ENCODE data around the gene GJC2. TPM values are rescaled to one million over a fixed set of nuclear protein-coding genes. Genes with fewer than 3 reads are reported as not detected.

Gene GJC2
- total RNA-seq (2022) (1.2 and 1.3 TPM in 2 replicates), Bru-seq, nascent RNA (percentile 36 among the genes with signal in this experiment), BruChase-seq, experiment 1, labeled RNA remaining after a 6-hour chase (percentile 48 among the genes with signal in this experiment), BruChase-seq, experiment 2, labeled RNA remaining after a 2-hour chase (percentile 54 among the genes with signal in this experiment)
- long read RNA-seq, partial matches to known transcripts: 0 of 1 reads
- long read RNA-seq, other reads (novel, unspliced or antisense): 0 of 1 reads

GRCh38 chr1:228149406-228150119 lies at the start of gene GJC2:
TSS of gene GJC2 (plus strand) at chr1:228149930. CDS start at chr1:228157759, 7,829 bp downstream.
- no peaks in the 10 kb centered on the region for H3K9me3 Mint-ChIP-seq (ENCODE audit: low read depth, unreplicated experiment)
- no peak within 1 kb of the TSS for H3K4me3 Mint-ChIP-seq (ENCODE audit: low read depth, unreplicated experiment)
- H3K27ac Mint-ChIP-seq (ENCODE audit: unreplicated experiment): no peak within 1 kb of the TSS
- TF ChIP-seq CTCF (IDR thresholded peaks at IDR 0.05; ENCODE audit: unreplicated experiment): no peak
- no peak for DNase-seq
- CTCF ChIA-PET: interaction anchor here (0.6 kb wide), 1 partner anchor 304 kb away, joined by 3 read pairs; no protein-coding TSS in a partner anchor
- no peaks in the 10 kb centered on the region for H3K4me1 Mint-ChIP-seq (ENCODE audit: low read depth, unreplicated experiment)
- BruUV-seq (replicated peaks): no TSS peak
- H3K36me3 Mint-ChIP-seq (ENCODE audit: insufficient read depth, unreplicated experiment): peaks cover 44% of the 10 kb centered on the region
- intact Hi-C loops (cut with micrococcal nuclease; ENCODE audit: unreplicated experiment): no loop called here
- H3K27me3 Mint-ChIP-seq (ENCODE audit: unreplicated experiment): no peaks in the 10 kb centered on the region

DNA sequence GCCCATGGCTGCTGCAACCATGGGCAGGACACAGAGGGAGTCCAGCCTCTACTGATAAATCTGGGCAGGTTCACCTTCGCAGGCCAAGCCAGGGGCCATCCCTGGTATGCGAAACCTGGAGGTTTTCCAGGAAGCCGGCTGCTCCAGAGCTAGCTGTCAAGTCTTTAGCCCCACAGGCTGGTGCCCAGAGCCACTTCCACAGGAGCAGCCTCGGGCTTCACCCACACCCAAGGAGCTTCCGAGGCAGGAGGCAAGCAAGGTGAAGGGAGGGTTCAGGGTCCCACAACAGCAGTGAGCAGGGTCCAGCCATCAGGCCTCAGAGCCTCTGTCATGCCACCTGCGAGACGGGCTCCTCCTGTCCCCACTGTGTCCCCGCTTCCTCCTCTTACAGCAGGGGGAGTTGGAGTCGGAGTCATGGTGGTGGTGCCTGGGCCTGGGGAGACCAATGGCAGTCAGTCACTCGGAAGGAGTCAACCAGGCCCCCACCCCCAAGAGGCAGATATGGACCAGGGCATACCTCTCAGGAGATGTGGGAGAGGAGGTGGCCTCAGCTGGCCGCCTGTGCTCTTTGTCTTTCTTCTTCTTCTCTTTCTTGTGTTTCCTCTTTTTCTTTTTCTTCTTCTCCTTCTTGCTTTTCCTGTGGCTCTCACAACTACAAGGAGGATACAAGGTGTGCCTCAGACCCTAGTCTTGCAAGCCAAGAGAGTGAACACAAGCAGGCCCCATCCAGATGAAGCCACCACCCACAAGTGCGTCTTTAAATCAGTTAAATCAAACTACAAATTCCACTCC lies 48.7 kb upstream of the GJC2 start:
- Mint-ChIP-seq H3K36me3 (ENCODE audit: insufficient read depth, unreplicated experiment) (peaks cover 95% of the 10 kb centered on the region), H3K9me3 (ENCODE audit: low read depth, unreplicated experiment) (no peaks in the 10 kb centered on the region), H3K27me3 (ENCODE audit: unreplicated experiment) (no peaks in the 10 kb centered on the region), H3K4me1 (ENCODE audit: low read depth, unreplicated experiment) (peaks cover 20% of the 10 kb centered on the region), H3K27ac (ENCODE audit: unreplicated experiment) (peak overlapping the region; percentile 78), H3K4me3 (ENCODE audit: low read depth, unreplicated experiment) (peak overlapping the region; percentile 92)
- intact Hi-C loops (cut with micrococcal nuclease; ENCODE audit: unreplicated experiment): no loop called here
- TSS peak; percentile 67 for BruUV-seq (replicated peaks)
- no peak for TF ChIP-seq CTCF (IDR thresholded peaks at IDR 0.05; ENCODE audit: unreplicated experiment)
- CTCF ChIA-PET: no interaction called here
- no peak for DNase-seq

- intact Hi-C loops (cut with micrococcal nuclease; ENCODE audit: unreplicated experiment): no loop called here
- BruUV-seq (replicated peaks): no TSS peak
- no peaks in the 10 kb centered on the region for H3K9me3 Mint-ChIP-seq (ENCODE audit: low read depth, unreplicated experiment)
- TF ChIP-seq CTCF (IDR thresholded peaks at IDR 0.05; ENCODE audit: unreplicated experiment): no peak
- peak overlapping the region; percentile 78 for H3K27ac Mint-ChIP-seq (ENCODE audit: unreplicated experiment)
- DNase-seq: no peak
- H3K36me3 Mint-ChIP-seq (ENCODE audit: insufficient read depth, unreplicated experiment): peaks cover 93% of the 10 kb centered on the region
- peaks cover 20% of the 10 kb centered on the region for H3K4me1 Mint-ChIP-seq (ENCODE audit: low read depth, unreplicated experiment)
- H3K27me3 Mint-ChIP-seq (ENCODE audit: unreplicated experiment): no peaks in the 10 kb centered on the region
- CTCF ChIA-PET: interaction anchor here (0.6 to 1.1 kb wide), 4 partner anchors 18 to 656 kb away, joined by 4 to 9 read pairs (median 5); no protein-coding TSS in a partner anchor
- peak overlapping the region; percentile 92 for H3K4me3 Mint-ChIP-seq (ENCODE audit: low read depth, unreplicated experiment)
These were observed 48.1 kb upstream of the GJC2 start for GRCh38 chr1:228101614-228101993.

DNA sequence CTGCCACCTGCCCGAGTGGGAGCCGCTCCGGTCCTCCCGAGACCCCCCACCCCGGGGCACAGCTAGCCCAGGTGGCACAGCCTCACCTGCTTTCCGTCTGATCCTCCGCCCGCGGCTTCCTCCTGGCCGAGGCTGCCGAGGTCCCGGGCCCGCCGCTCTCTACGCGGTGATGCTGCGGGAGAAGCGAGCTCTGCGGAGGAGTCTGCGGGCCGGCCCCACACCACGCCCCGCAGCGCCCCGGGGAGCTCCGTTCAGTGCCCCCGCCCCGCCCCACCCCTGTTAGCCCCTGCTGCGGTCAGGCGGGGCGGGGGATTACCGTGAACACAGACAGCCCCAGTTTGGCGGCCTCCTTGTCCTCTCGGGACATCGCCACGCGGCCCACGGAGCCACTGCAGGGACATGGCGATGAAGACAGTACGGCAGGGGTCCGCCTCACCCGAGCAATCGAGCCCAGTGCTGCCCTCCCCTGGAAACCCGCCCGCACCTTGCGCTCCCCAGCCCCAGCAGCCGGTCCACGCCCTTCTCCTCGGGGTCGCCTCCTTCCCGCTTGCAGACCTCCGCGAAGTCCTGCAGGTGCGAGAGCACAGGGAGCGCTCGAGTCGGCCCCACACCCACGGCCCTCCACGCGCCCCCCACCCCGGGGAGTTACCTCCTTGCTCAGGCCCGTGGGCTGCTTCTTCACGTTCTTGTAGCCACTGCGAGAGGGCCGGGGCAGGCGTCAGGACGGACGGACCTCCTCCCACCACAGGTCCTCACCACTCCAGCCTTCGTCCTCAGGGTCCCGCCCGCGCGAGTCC lies 47.5 kb upstream of the GJC2 start:
- CTCF ChIA-PET: interaction anchor here (0.6 to 1.1 kb wide), 4 partner anchors 19 to 656 kb away, joined by 4 to 9 read pairs (median 5); no protein-coding TSS in a partner anchor
- Mint-ChIP-seq H3K27ac (ENCODE audit: unreplicated experiment) (peak overlapping the region; percentile 78), H3K4me3 (ENCODE audit: low read depth, unreplicated experiment) (peak overlapping the region; percentile 92), H3K27me3 (ENCODE audit: unreplicated experiment) (no peaks in the 10 kb centered on the region), H3K36me3 (ENCODE audit: insufficient read depth, unreplicated experiment) (peaks cover 90% of the 10 kb centered on the region), H3K9me3 (ENCODE audit: low read depth, unreplicated experiment) (no peaks in the 10 kb centered on the region), H3K4me1 (ENCODE audit: low read depth, unreplicated experiment) (peaks cover 20% of the 10 kb centered on the region)
- DNase-seq: peak; percentile 82
- BruUV-seq (replicated peaks): no TSS peak
- TF ChIP-seq CTCF (IDR thresholded peaks at IDR 0.05; ENCODE audit: unreplicated experiment): no peak
- intact Hi-C loops (cut with micrococcal nuclease; ENCODE audit: unreplicated experiment): no loop called here
